ENCODE data around the gene SLCO4A1.

The SLCO4A1 gene

GRCh38 chr20:62638679-62639406 is 3.5 kb upstream of the SLCO4A1 start:
- no peak for DNase-seq

GRCh38 chr20:62639765-62640164 is 2.5 kb upstream of the SLCO4A1 start:
- DNase-seq = no peak

- DNase-seq = no peak
Observed at GRCh38 chr20:62640870-62641269, 1.4 kb upstream of the SLCO4A1 start.

GRCh38 chr20:62641321-62642050 is 817 bp upstream of the SLCO4A1 start:
- DNase-seq = no peak

GRCh38 chr20:62642666-62643520 is 590 bp downstream of the SLCO4A1 start:
- DNase-seq = peak; percentile 29 to 91 (median 88)

GRCh38 chr20:62643521-62644043 is 1.3 kb downstream of the SLCO4A1 start:
- no peak for DNase-seq

- DNase-seq = no peak
Observed at GRCh38 chr20:62644044-62644795, 1.9 kb downstream of the SLCO4A1 start.

- no peak for DNase-seq
Observed at GRCh38 chr20:62644802-62645496, 2.6 kb downstream of the SLCO4A1 start.

- no peak for DNase-seq
Observed at GRCh38 chr20:62645613-62646012, 3.3 kb downstream of the SLCO4A1 start.

GRCh38 chr20:62646851-62647520 is 4.7 kb downstream of the SLCO4A1 start:
- DNase-seq = no peak

GRCh38 chr20:62647521-62648317 is 5.4 kb downstream of the SLCO4A1 start:
- DNase-seq = peak in 2 of 3 experiments; percentile 15 to 36

GRCh38 chr20:62648318-62648995 is 6.2 kb downstream of the SLCO4A1 start:
- no peak for DNase-seq

- DNase-seq = no peak
Observed at GRCh38 chr20:62649140-62649539, 6.8 kb downstream of the SLCO4A1 start.

- DNase-seq = no peak
Observed at GRCh38 chr20:62650551-62651284, 8.4 kb downstream of the SLCO4A1 start.

GRCh38 chr20:62651285-62652021 is 9.2 kb downstream of the SLCO4A1 start:
- DNase-seq = no peak

- no peak for DNase-seq
Observed at GRCh38 chr20:62652041-62652893, 10.0 kb downstream of the SLCO4A1 start.

- DNase-seq = no peak
Observed at GRCh38 chr20:62652894-62653305, 10.6 kb downstream of the SLCO4A1 start.

Data from NCI-H1417 (cell line).